Adrenal gland (tissue), 5 donors: ENCODE data around the gene SLC10A4.

Experiments used
- CTCF ChIP-seq, 6 experiments: fragments of 450-650 bp in 4 of 6; fragments of 200-600 bp in 2 of 6; sonication (generic) in 1 of 6; IDR thresholded peaks; 1 replicate in 5 of 6; 2 replicates in 1 of 6; pipeline versions ENCODE4 v1.5.1 to v1.8.0; 2016 to 2021; ENCODE audit warnings: antibody characterized with exemption in 6 of 6, mild to moderate bottlenecking in 2 of 6, moderate library complexity in 1 of 6
- POLR2A ChIP-seq, 2 donors: fragments of 450-650 bp; IDR thresholded peaks; one replicate each; pipeline ENCODE4 v1.6.1; 2017; ENCODE audit warnings: antibody characterized with exemption in 2 of 2, mild to moderate bottlenecking in 2 of 2, moderate library complexity in 1 of 2
- donor health status: DM: no; HTN: no; CAD: no.

- TF ChIP-seq CTCF (IDR thresholded peaks at IDR 0.05), result no peak
- no peak for TF ChIP-seq POLR2A (IDR thresholded peaks at IDR 0.05)
These were observed 20.8 kb upstream of the SLC10A4 start for GRCh38 chr4:48462363-48462762.
